Measurements from ENCODE around the gene EARS2. TPM values are rescaled to one million over a fixed set of nuclear protein-coding genes. Genes with fewer than 3 reads are reported as not detected.
"Not testable (repeated sequence)": the region's sequence is repeated elsewhere in the genome, so short reads cannot be mapped to it uniquely, and the experiment has no call there.

The EARS2 gene
- total RNA-seq, 1 experiment from 2014 or later, result 31.4 TPM

GRCh38 chr16:23527961-23528643 lies 29.0 kb downstream of the EARS2 start:
- no peak for DNase-seq (ENCODE audit: low read depth)

- DNase-seq (ENCODE audit: low read depth), result no peak
These were observed 32.3 kb downstream of the EARS2 start for GRCh38 chr16:23524886-23525285.

GRCh38 chr16:23523876-23524385 lies 33.2 kb downstream of the EARS2 start:
- DNase-seq (ENCODE audit: low read depth), result no peak

- DNase-seq (ENCODE audit: low read depth), result no peak
These were observed 33.8 kb downstream of the EARS2 start for GRCh38 chr16:23523321-23523720.

GRCh38 chr16:23521965-23522364 lies 35.2 kb downstream of the EARS2 start:
- no peak for DNase-seq (ENCODE audit: low read depth)

- DNase-seq (ENCODE audit: low read depth), result no peak
These were observed 36.0 kb downstream of the EARS2 start for GRCh38 chr16:23521037-23521743.

GRCh38 chr16:23520500-23520899 lies 36.6 kb downstream of the EARS2 start:
- DNase-seq (ENCODE audit: low read depth), result no peak

- DNase-seq (ENCODE audit: low read depth), result no peak
These were observed 37.9 kb downstream of the EARS2 start for GRCh38 chr16:23519282-23519681.

GRCh38 chr16:23518435-23518891 lies 38.7 kb downstream of the EARS2 start:
- no peak for DNase-seq (ENCODE audit: low read depth)

GRCh38 chr16:23516366-23517137 lies 40.6 kb downstream of the EARS2 start:
- DNase-seq (ENCODE audit: low read depth), result no peak

- DNase-seq (ENCODE audit: low read depth), result no peak
These were observed 41.3 kb downstream of the EARS2 start for GRCh38 chr16:23515881-23516280.

- no peak for DNase-seq (ENCODE audit: low read depth)
These were observed 42.6 kb downstream of the EARS2 start for GRCh38 chr16:23514381-23515152.

- DNase-seq (ENCODE audit: low read depth), result no peak
These were observed 44.9 kb downstream of the EARS2 start for GRCh38 chr16:23512168-23512695.

GRCh38 chr16:23511731-23512130 lies 45.4 kb downstream of the EARS2 start:
- DNase-seq (ENCODE audit: low read depth), result no peak

- not testable (repeated sequence) for DNase-seq (ENCODE audit: low read depth)
These were observed 46.3 kb downstream of the EARS2 start for GRCh38 chr16:23510915-23511270.

- DNase-seq (ENCODE audit: low read depth), result peak; percentile 70
These were observed 46.8 kb downstream of the EARS2 start, which contains the start of gene GGA2 for GRCh38 chr16:23510164-23510914. TSS of gene GGA2 (minus strand) at chr16:23510494. CDS start at chr16:23510411, 83 bp downstream.

GRCh38 chr16:23509782-23510163 lies 47.4 kb downstream of the EARS2 start:
- peak; percentile 35 for DNase-seq (ENCODE audit: low read depth)

- DNase-seq (ENCODE audit: low read depth), result no peak
These were observed 47.8 kb downstream of the EARS2 start for GRCh38 chr16:23509441-23509754.

- no peak for DNase-seq (ENCODE audit: low read depth)
These were observed 48.3 kb downstream of the EARS2 start for GRCh38 chr16:23508589-23509440.

GRCh38 chr16:23506606-23506994 lies 50.5 kb downstream of the EARS2 start:
- DNase-seq (ENCODE audit: low read depth), result no peak
